GM21619 (cell line): ENCODE data around the gene CUX1.

Experiments used
- ATAC-seq: cut with Tn5 transposase; IDR thresholded peaks from one replicate; pipeline ENCODE4 v1.9.1; 2021; ENCODE audit not compliant: unreplicated experiment

Gene CUX1

DNA sequence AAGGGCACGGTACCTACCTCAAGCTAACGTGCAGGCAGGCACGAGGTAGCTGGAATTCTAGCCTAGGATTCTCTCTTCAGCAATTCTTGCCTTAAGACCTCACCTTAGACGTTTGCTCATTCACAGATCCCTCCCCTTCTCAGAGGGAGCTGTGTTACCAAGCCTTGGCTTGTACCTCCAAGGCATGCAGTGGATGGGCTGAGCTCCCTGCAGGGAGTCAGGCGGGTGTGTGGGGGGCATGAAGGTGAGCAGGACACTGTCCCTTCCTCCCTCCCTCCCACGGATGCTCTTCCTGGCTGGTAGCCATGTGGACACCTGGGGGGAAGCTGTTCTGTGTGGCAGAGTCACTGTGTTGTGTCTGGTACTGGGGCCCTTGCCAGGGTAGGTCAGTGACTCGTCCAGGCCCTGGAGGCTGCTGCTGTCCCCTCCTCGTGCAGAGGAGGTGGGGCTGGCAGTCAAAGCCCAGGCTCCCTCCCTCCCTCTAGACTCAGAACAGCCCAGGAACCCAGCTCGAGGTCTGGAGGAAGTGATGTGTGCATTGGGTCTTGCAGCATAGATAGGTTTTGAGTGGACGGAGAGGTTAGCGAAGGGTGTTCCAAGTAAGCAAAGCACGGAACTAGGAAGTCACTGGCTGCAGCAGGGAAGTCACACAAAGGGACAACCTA, 247.1 kb downstream of the CUX1 start:
- ATAC-seq = no peak

DNA sequence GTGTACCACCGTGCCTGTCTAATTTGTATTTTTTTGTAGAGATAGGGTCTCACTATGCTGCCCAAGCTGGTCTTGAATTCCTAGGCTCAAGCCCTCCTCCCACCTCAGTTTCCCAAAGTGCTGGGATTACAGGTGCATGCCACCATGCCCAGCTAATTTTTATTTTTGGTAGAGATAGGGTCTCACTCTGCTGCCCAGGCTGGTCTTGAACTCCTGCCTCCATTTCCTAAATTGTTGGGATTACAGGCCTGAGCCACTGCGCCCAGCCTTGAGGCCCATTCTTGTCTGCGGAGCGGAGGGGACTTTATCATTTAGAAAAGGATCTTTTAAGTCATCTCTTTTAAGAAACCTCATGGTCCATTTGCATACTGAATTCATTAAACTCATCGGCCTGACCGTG, 247.8 kb downstream of the CUX1 start:
- no peak for ATAC-seq

DNA sequence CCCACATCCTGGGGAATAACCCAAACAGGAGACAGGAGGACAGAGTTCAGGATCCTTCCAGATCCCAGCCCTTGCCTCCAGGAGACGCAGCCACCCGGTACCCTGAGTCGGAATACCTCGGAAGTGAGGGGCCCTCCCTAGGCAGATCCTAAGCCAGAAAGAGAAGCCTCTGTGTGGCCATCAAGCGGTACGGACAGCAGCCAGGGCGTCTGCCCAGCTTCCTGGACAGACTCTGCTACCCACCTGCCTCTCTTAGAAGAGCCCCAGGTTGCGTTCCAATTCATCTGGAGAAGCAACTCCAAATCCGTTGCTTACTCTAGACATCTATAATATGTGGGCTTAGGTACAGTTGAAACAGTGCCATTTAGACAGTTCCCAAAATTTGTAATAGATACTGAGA, 249.1 kb downstream of the CUX1 start:
- no peak for ATAC-seq

DNA sequence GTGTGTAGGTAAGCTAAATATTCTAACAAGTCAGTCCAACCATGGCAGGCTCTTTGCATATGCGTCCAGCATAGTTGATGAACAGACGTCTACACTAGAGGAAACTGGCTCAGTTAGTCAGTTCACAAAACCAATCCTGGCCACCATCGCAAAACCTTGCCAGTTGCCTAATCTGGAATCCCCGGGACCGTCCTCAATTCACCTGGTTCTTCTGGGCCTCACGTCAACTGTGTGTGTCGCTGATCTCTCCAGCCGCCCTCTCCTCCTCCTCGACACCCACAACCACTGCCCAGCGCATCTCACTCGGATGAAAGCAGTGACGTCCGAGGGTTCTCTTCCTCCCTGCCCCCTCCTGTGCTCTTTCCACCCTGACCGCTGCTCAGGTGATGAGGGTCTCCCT, 251.4 kb downstream of the CUX1 start:
- ATAC-seq = no peak

DNA sequence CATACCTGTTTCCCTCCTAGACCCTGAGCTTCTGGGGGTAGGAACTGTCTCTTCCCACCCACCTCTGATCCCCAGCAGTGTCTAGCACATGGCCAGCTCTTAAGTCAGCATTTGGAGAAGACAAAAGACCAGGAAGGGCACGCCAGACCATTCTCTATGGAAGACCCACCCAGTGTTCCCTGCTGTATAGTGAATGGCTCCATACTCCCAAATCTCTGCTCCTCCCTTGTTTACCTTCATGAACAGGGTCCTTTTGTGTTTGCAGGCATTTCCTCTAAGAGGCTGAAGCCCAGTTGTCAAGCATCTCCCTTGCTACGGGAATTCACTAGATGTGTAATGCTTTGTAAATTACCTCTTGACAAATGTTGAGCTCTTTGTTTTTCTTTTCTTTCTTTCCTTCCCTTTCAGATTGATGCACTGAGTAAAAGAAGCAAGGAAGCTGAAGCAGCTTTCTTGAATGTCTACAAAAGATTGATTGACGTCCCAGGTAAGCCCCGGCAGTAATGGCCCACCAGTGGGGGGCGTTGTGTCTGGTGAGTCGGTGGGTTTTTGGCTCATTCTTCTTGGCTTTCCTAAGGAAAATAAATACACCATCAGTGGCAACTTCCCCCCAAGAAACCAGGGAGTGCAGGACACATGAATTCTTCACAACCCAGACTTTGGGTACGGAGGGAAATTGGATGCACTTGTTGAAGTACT, 252.7 kb downstream of the CUX1 start:
- ATAC-seq = no peak

DNA sequence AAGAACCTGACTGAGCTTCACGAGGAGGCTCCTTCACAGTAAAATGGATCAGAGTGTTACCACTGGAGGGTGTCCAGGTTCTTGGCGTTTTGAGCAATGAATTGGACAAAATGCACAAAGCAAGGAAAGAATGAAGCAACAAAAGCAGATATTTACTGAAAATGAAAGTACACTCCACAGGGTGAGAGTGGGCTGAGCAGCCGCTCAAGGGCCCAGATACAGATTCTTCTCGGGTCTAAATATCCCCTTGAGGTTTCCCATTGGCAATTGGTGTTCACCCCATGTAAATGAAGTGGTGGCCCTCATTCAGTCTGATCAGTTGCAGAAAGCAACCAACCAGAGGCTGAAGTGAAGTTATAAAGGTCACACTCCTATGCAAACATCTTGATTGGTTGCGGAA, 254.6 kb downstream of the CUX1 start:
- no peak for ATAC-seq

DNA sequence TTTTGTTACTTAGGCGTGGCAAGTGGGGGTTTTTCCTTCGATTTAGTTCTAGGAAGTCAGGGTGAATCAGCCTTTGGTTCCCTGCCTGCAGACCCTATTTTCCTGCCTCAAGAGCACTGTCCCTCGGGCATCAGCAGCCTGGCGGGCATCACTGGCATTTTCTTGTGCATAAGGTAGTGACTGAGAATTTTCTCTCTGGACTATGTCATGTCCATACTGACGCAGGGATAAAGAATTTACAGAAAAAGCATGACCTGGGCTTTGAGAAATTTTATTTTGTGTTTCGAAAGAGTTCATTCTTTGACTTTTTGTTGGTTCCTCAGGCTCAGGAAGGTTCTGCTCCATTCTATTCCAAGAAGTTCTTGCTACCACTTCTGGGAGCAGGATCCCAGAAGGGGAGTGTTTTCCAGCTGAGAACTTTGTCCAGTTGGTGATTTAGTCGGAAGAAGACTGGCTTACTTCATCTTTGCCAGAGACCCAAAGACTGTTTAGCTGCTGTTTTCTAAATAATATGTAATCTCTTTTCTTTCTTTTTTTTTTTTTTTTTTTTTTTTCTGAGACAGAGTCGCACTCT, 255.3 kb downstream of the CUX1 start:
- ATAC-seq = no peak

DNA sequence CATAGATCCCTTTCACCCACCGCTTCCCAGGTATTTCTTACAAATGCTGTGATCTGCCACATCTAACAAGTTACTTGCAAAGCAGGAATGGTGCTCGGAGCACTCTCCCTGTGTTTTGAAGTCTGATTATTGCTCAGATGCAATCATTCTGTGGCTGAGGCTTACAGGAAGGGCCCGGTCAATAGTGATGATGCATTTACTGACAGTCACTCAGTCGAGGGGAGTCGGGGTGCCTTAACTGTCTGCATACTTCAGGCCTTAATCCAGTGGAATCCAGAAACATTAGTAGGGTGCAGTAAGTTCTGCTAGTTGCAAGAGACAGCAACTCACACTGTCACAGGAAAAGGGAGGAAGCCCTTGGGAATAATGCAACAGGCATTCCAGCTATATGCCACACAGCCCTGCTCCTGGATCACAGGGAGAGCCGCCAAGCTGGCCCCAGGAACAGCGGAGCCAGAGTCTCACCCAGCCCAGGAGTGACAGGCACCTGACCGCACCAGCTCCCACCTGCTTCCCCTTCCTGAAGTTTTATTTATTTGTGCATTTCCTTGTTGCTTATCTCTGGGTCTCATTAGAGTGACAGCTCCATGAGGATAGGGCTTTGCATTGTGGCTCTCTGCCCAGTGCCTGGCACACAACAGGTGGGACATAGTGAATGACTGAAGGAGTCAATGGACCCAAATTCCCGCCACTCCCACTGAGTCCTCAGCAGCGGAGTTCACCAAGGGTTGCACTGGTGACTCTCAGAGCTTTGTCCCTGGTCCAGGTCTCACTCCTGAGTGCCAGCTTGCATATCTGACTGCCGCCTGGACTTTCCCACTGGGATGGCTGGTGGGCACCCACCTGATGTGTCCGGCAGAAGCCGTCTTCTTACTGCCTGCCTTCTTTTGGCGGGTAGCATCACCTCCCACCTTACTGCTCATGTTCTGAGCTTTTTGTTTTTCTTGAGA, 256.8 kb downstream of the CUX1 start:
- ATAC-seq = no peak

DNA sequence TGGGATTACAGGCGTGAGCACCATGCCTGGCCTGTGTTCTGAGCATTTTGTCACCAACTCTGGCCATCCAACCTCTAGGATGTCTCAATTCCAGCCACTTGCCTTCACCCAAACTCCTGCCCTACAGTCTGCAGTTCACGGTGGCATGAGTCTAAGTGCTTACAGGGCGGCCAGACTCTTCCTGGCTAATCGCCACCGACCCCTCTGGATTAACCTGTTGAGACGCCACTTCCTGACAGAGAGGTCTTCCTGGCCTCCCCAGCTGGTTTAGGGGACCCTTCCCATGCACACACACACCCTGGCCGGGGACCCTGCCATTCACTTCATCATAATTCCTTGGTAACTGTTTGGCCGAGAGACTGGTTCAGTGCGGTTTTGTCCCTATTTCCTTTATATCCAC, 257.7 kb downstream of the CUX1 start:
- no peak for ATAC-seq

DNA sequence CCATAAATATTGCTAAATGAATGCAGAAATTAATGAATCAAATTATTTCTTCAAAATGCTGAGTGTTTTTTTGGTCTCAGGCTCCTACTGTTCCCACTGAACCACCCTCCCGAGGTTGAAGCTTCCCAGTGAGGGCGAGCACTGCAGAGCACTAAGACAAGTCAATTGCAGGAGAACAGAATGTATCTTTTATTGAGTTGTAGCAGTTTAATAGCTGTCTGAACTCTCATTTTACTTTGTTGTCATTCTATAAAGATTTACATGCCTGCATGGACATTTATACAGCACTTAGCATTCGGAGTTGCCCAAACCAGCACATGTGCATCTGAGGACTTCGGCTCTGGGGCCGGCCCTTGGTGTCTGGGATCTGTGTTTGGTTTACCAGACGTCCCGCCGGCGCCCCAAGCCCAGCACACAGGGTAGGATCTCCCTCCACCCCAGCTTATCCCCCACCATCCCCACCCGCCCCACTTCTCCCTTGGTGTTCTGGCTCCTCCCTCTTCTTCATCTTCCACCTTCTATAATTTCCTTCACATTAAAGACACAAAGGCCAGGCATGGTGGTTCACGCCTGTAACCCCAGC, 258.2 kb downstream of the CUX1 start:
- ATAC-seq = no peak

DNA sequence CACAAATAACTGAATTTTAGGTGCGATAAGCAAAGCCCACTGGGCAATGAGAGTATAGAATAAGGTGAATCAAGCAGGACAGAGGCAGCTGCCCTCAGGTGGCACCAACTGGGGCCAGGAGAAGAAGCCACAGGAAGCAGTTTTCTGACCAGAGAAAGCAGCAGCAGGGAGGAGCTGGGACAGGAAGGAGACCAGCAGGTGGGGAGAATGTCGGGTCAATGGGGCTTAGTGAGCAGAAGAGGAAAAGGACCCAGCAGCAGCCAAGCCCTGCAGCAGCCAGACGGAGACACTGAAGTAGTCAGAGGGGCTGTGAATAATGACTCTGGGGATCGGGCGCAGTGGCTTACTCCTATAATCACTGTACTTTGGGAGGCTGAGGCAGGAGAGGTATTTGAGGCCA, 259.7 kb downstream of the CUX1 start:
- no peak for ATAC-seq

DNA sequence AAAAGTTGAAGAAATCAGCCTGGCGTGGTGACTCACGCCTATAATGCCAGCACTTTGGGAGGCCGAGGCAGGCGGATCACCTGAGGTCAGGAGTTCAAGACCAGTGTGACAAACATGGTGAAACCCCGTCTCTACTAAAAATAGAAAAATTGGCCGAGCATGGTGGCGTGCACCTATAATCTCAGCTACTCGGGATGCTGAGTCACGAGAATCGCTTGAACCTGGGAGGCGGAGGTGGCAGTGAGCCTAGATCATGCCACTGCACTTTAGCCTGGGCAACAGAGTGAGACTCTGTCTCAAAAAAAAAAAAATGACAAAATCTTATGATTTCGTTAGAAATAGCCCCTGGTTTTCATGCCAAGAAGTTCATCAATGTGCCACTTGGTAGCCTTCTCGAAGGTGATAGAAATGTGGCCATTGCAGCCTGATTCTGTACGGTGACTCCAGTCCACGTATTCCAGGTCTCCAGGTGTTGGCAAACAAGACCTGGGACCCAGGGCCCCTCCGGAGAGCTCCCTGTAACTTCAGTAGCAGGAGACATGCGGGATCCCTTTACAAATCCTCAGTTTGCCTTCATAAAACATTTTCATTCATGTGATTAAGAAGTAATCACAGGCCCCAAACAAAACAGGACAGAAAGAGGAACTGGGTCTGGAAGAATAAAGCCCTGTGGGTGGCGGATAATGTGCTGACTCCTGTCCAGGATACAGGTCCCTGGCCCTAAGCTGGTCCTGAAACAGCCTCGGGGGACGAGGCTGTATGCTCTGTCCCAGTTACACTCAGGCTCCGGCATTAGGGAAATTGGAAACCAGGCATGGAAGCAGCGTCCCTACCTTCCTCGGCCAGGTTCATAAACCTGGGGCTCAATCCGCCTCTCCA, 262.0 kb downstream of the CUX1 start:
- no peak for ATAC-seq

DNA sequence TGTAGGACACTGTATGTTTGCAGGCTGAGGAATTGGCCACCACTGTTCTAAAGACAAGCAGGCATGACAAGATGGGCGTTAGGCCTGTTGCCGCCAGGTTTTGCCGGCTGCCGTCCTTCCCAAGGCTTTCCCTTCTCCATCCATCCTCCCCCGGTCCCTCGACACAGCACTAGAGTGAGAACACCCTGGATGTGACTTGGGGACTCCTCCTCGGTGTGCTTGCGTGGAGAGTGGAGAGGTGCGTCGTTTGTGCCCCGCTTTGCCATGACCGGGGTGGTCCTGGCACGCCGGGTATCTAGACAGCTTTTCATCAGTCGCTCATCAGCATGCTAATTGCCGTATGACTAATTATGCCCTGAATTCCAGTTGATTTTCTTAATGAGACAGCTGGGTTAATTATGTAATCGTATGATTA, 262.6 kb downstream of the CUX1 start:
- ATAC-seq = no peak

DNA sequence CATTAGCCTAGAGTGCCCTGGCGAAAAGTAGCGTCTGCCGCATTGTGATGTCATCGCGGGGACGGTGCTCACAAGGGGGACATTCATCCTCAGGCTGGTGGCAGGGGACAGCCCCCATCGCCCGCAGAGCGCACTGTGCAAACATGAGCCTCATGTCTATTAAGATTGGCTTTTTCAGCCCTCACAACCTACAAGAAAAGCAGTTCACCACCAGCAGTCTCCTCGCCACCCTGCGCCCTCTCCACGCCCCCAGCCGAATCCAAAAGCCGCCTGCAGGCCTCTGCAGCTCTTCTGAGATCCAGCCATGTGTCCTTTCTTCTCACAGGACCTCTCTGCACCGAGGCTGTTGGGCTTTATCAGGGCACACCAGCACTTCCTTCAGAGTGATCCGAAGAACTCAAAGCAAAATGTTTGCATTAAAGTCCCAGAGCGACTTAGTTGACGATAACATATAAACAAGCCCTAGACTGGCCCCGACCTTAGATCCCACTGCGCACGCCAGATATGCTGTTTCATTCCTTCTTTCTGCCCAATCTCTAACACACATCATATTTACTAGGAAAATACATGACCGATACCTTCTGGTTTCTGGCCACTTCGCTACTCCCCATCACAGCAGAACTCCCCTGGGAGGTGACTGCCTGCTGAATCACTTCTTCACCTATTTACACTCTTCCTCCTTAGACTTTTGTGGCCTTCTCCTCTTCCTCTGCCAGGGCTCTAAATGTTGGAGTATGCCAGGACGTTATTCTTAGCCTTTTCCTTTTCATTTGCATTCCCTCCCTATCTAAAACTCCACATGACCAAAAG, 263.2 kb downstream of the CUX1 start:
- ATAC-seq = no peak

DNA sequence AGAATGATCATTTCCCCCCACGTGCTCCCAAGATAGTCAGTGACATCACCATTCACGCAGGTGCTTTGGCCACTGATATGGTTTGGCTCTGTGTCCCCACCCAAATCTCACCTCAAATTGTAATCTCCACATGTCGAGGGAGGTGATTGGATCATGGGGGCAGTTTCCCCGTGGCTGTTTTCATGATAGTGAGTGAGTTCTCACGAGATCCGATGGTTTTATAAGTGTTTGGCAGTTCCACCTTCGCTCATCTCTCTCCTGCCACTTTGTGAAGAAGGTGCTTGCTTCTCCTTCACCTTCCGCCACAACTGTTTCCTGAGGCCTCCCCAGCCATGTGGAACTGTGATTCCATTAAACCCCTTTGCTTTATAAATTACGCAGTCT, 263.8 kb downstream of the CUX1 start:
- ATAC-seq = no peak

DNA sequence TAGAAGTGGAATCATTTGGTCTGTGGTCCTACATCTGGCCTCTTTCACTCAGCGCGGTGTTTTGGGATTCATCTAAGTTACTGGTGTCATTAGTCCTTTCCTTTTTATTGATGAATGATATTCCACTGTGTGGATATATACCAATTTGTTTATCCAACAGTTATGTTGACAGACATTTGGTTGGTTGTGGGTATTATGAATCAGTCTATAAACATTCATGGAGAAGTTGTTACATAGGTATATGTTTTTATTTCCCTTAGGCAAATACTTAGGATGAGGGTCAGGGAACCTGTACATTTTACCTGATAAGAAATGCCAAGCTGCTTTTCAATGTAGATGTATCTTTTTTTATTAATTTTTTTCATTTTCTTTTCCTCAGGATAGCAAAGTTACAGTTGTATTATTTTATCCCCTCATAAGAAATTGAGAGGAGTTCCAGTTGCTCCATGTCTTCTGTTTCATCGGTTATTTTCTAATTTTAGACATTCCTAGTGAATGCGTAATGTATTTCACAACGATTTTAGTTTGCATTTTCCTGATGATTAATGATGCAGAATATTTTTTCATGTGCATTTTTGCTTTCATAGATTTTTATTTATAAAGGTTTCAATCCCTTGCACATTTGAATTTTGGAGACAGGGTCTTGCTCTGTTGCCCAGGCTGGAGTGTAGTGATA, 265.4 kb downstream of the CUX1 start:
- ATAC-seq = no peak

DNA sequence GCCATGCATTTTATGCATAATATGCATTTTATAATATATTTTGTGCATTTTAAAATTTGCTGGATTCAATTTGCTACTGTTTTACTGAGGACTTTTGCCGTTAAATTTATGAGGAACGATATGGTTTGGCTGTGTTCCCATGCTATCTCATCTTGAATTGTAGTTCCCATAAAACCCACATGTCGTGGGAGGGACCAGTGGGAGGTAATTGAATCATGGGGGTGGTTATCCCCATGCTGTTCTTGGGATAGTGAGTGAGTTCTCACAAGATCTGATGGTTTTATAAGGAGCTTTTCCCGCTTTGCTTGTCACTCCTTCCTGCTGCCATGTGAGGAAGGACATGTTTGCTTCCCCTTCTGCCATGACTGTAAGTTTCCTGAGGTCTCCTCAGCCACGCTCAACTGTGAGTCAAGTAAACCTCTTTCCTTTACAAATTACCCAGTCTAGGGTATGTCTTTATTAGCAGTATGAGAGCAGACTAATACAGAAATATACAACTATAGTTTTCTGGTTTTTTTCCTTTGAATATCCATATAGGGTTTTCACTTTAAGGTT, 267.9 kb downstream of the CUX1 start:
- ATAC-seq = no peak
